GM12891 (cell line): ENCODE data around the gene LPO.

Experiments
- DNase-seq: peaks from one replicate; pipeline ENCODE4 v3.0.0; 2011; ENCODE audit warnings: low spot score; ENCODE audit not compliant: insufficient read length
- FAIRE-seq: peaks from 2 replicates; lab custom pipeline; 2011; peaks lifted over from hg19 to GRCh38; lab: Jason Lieb, UNC
- PAX5 ChIP-seq: IDR thresholded peaks from 2 replicates; pipeline ENCODE4 v1.6.1; 2011; ENCODE audit warnings: low read length, moderate library complexity, mild to moderate bottlenecking; ENCODE audit not compliant: insufficient read depth, severe bottlenecking
- POLR2A ChIP-seq: IDR thresholded peaks from 2 replicates; pipeline ENCODE4 v1.6.1; 2011; ENCODE audit warnings: low read depth, low read length, control low read depth
- POLR2AphosphoS5 ChIP-seq: IDR thresholded peaks from 2 replicates; pipeline ENCODE4 v1.6.1; 2011; ENCODE audit warnings: low read depth, low read length, control low read depth
- POU2F2 ChIP-seq: IDR thresholded peaks from 2 replicates; pipeline ENCODE4 v1.6.1; 2011; ENCODE audit warnings: low read depth, mild to moderate bottlenecking, control low read depth, low read length, moderate library complexity
- SPI1 ChIP-seq: IDR thresholded peaks from 2 replicates; pipeline ENCODE4 v1.6.1; 2011; ENCODE audit warnings: low read depth, low read length, control low read depth
- TAF1 ChIP-seq: IDR thresholded peaks from 2 replicates; pipeline ENCODE4 v1.6.1; 2011; ENCODE audit warnings: low read depth, low read length, control low read depth

LPO gene

GRCh38 chr17:58316260-58316960 lies 78.0 kb downstream of the LPO start:
- FAIRE-seq (no peak), DNase-seq (no peak)
- TF ChIP-seq PAX5: no peak
- TF ChIP-seq POU2F2: no peak
- no peak for TF ChIP-seq POLR2AphosphoS5
- TF ChIP-seq TAF1: no peak
- no peak for TF ChIP-seq SPI1
- no peak for TF ChIP-seq POLR2A

GRCh38 chr17:58317421-58318064 lies 79.2 kb downstream of the LPO start:
- TF ChIP-seq PAX5: no peak
- no peak for TF ChIP-seq TAF1
- no peak for TF ChIP-seq POLR2AphosphoS5
- TF ChIP-seq POU2F2: no peak
- peak; percentile 77 for DNase-seq
- peak; percentile 90 for FAIRE-seq

- no peak for FAIRE-seq
- TF ChIP-seq POLR2A (no peak), POLR2AphosphoS5 (no peak), POU2F2 (no peak), SPI1 (no peak), PAX5 (no peak), TAF1 (no peak)
- no peak for DNase-seq
Measured at GRCh38 chr17:58318065-58318481, 79.7 kb downstream of the LPO start.
